Stimulated activated CD4-positive, alpha-beta T cell treated with anti-CD3 and anti-CD28 coated beads, TNF-alpha, amount 100 ng/mL, for 24 hours (primary cell): ENCODE measurements around the gene AKAP8L.
"Not testable (repeated sequence)": the region's sequence is repeated elsewhere in the genome, so short reads cannot be mapped to it uniquely, and the experiment has no call there.

Experiments
- DNase-seq, 3 experiments: peaks; one replicate each; pipeline ENCODE4 v3.0.0-alpha.2; 2020; ENCODE audit warnings: low read depth in 3 of 3

AKAP8L gene

GRCh38 chr19:15417699-15418098 lies 1.1 kb downstream of the AKAP8L start:
- no peak for DNase-seq

- DNase-seq, result no peak
Observed at GRCh38 chr19:15412832-15413231, 6.0 kb downstream of the AKAP8L start.

GRCh38 chr19:15411351-15411750 lies 7.4 kb downstream of the AKAP8L start:
- not testable (repeated sequence) for DNase-seq

GRCh38 chr19:15404780-15405211 lies 14.0 kb downstream of the AKAP8L start:
- no peak for DNase-seq

- no peak for DNase-seq
Observed at GRCh38 chr19:15404097-15404779, 14.6 kb downstream of the AKAP8L start.

GRCh38 chr19:15403151-15403531 lies 15.6 kb downstream of the AKAP8L start:
- DNase-seq, result no peak

- DNase-seq, result no peak
Observed at GRCh38 chr19:15402411-15403150, 16.2 kb downstream of the AKAP8L start.

- no peak for DNase-seq
Observed at GRCh38 chr19:15401397-15401710, 17.4 kb downstream of the AKAP8L start.

- no peak for DNase-seq
Observed at GRCh38 chr19:15400521-15401396, 18.0 kb downstream of the AKAP8L start.

GRCh38 chr19:15399635-15400034 lies 19.2 kb downstream of the AKAP8L start:
- DNase-seq, result no peak

GRCh38 chr19:15399234-15399515 lies 19.6 kb downstream of the AKAP8L start:
- DNase-seq, result no peak

GRCh38 chr19:15398501-15399233 lies 20.1 kb downstream of the AKAP8L start:
- no peak for DNase-seq

- DNase-seq, result no peak
Observed at GRCh38 chr19:15397782-15398181, 21.0 kb downstream of the AKAP8L start.

- no peak for DNase-seq
Observed at GRCh38 chr19:15397236-15397635, 21.6 kb downstream of the AKAP8L start.

GRCh38 chr19:15396436-15396835 lies 22.4 kb downstream of the AKAP8L start:
- DNase-seq, result no peak

- DNase-seq, result not testable (repeated sequence)
Observed at GRCh38 chr19:15395251-15395650, 23.5 kb downstream of the AKAP8L start.

- no peak for DNase-seq
Observed at GRCh38 chr19:15394426-15394825, 24.4 kb downstream of the AKAP8L start.

- no peak for DNase-seq
Observed at GRCh38 chr19:15393963-15394362, 24.8 kb downstream of the AKAP8L start.

- DNase-seq, result no peak
Observed at GRCh38 chr19:15390814-15391213, 28.0 kb downstream of the AKAP8L start.

GRCh38 chr19:15381864-15382263 lies 36.9 kb downstream of the AKAP8L start:
- no peak for DNase-seq

- no peak for DNase-seq
Observed at GRCh38 chr19:15381429-15381828, 37.4 kb downstream of the AKAP8L start.

GRCh38 chr19:15379999-15380647 lies 38.7 kb downstream of the AKAP8L start:
- DNase-seq, result peak in 1 of 3 experiments; percentile 40
